Prostate gland (tissue), 2 donors: ENCODE results near the gene KIFC3.

ENCODE experiments used
- CTCF ChIP-seq, 4 experiments: fragments of 200-600 bp in 2 of 4; fragments of 450-650 bp in 2 of 4; sonication (generic) in 2 of 4; IDR thresholded peaks; 1 replicate in 3 of 4; 2 replicates in 1 of 4; pipeline ENCODE4 v1.5.1; 2016 to 2019; ENCODE audit warnings: antibody characterized with exemption in 4 of 4, mild to moderate bottlenecking in 2 of 4, moderate library complexity in 2 of 4
- POLR2AphosphoS5 ChIP-seq: sonication (generic); formaldehyde crosslinking; IDR thresholded peaks from one replicate; pipeline ENCODE4 v1.6.1; 2017; ENCODE audit warnings: antibody characterized with exemption

- TF ChIP-seq CTCF (IDR thresholded peaks at IDR 0.05) (no peak), POLR2AphosphoS5 (no peak)
These were observed 35.5 kb downstream of the KIFC3 start for GRCh38 chr16:57766714-57767348.
